ENCODE data around the gene SERPINI2.

Gene SERPINI2

GRCh38 chr3:167409611-167410010, 64.2 kb downstream of the SERPINI2 start:
- no peak for DNase-seq (ENCODE audit: extremely low read depth, low read depth)
- TF ChIP-seq CTCF (IDR thresholded peaks at IDR 0.05; ENCODE audit: low read depth, low read length, missing control alignments): no peak
- H3K4me3 ChIP-seq (replicated peaks; ENCODE audit: low read depth, low read length): no peak overlapping the region

- no peak for TF ChIP-seq CTCF (IDR thresholded peaks at IDR 0.05; ENCODE audit: low read depth, low read length, missing control alignments)
- no peak for DNase-seq (ENCODE audit: extremely low read depth, low read depth)
- H3K4me3 ChIP-seq (replicated peaks; ENCODE audit: low read depth, low read length): no peak overlapping the region
Measured at GRCh38 chr3:167406876-167407492, 66.9 kb downstream of the SERPINI2 start.

- no peak overlapping the region for H3K4me3 ChIP-seq (replicated peaks; ENCODE audit: low read depth, low read length)
- no peak for DNase-seq (ENCODE audit: extremely low read depth, low read depth)
- no peak for TF ChIP-seq CTCF (IDR thresholded peaks at IDR 0.05; ENCODE audit: low read depth, low read length, missing control alignments)
Measured at GRCh38 chr3:167397826-167398225, 76.0 kb downstream of the SERPINI2 start.

GRCh38 chr3:167396075-167396474, 77.8 kb downstream of the SERPINI2 start:
- no peak for DNase-seq (ENCODE audit: extremely low read depth, low read depth)
- no peak overlapping the region for H3K4me3 ChIP-seq (replicated peaks; ENCODE audit: low read depth, low read length)
- TF ChIP-seq CTCF (IDR thresholded peaks at IDR 0.05; ENCODE audit: low read depth, low read length, missing control alignments): no peak

GRCh38 chr3:167394003-167394402, 79.8 kb downstream of the SERPINI2 start:
- DNase-seq (ENCODE audit: extremely low read depth, low read depth): no peak
- TF ChIP-seq CTCF (IDR thresholded peaks at IDR 0.05; ENCODE audit: low read depth, low read length, missing control alignments): no peak
- H3K4me3 ChIP-seq (replicated peaks; ENCODE audit: low read depth, low read length): no peak overlapping the region

All from HFF-Myc (cell line).